Measurements from ENCODE around the gene NHLRC4.

The NHLRC4 gene

DNA sequence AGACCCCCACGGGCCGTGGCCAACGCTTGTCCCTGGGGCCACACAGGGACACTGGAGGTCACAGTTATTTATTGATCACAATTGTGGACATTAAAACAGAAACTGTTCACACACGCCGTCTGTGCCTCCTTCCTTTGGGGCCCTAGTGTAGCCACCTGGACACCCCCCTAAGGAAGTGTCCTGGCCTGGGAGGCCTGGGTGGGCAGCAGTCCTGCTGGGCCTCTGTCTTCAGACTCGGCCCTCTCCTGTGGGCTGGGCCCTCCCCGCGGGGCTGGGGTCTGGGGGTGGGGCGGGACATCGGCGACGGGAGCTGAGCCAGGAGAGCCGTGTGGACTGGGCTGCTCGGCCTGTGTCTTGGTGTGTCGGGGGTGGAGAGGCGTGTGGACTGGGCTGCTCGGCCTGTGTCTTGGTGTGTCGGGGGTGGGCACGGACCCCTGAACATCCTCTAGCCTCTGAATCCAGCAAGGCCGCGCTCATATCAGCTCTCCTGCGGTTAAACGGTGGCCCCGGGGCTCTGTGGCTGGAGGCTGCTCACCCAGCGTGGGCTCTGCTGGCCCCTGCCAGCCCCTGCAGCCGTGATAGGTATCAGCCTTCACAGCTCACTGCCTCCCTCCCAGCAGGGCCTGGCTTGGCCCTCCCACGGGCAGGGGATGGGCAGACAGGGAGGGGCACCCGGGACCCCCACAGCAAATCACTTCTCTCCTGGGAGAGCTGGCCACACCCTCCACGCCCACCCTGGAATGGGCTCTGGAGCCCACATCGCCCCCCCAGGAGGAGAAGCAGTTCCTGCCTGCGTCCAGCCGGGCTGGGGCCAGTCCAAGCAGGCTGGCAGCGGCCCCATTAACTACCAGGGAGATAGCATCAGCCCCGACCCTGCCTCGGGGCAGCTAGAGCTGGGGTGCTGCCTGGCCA, 1.1 kb upstream of the NHLRC4 start:
- DNase-seq (ENCODE audit: low read depth) = no peak

DNA sequence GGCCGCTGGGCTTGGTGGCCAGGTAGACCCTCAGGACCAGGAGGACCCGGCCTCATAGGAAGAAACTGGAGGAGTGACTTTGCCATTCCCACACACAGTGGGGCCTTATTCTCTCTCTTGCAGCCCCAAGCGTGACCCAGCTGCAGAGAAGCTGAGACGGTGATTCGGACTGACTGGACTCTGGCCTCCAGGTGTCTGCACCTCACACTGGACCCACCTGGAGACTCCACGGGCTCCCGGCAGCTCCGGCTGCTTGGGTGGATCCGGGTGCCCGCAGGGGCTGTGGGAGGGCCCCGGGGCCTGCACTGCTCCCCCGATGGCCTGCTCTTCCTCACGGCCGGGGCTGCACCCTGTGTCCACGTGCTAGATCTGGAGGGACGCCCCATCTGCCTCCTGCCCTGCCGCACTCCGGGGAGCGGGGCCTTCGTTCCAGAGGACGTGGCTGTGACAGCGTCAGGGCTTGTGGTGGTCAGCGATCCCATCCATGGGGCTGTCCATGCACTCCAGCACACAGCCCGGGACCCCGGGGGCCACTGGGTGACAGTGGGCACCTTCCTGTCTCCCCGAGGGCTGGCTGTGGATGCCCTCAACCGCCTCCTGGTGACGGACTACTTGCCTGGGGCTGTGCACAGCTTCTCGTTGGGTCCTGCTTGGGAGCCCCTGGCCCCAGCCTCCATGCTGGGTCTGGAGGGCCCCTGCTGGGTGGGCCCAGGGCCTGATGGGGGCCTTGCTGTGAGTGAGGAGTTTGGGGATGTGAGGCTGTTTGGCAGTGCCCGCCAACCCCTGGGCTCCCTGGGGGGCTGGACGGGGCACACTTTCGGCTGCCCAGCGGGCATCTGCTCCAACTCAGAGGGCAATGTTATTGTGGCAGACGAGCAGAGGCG, 810 bp downstream of the NHLRC4 start:
- DNase-seq (ENCODE audit: low read depth) = no peak

DNA sequence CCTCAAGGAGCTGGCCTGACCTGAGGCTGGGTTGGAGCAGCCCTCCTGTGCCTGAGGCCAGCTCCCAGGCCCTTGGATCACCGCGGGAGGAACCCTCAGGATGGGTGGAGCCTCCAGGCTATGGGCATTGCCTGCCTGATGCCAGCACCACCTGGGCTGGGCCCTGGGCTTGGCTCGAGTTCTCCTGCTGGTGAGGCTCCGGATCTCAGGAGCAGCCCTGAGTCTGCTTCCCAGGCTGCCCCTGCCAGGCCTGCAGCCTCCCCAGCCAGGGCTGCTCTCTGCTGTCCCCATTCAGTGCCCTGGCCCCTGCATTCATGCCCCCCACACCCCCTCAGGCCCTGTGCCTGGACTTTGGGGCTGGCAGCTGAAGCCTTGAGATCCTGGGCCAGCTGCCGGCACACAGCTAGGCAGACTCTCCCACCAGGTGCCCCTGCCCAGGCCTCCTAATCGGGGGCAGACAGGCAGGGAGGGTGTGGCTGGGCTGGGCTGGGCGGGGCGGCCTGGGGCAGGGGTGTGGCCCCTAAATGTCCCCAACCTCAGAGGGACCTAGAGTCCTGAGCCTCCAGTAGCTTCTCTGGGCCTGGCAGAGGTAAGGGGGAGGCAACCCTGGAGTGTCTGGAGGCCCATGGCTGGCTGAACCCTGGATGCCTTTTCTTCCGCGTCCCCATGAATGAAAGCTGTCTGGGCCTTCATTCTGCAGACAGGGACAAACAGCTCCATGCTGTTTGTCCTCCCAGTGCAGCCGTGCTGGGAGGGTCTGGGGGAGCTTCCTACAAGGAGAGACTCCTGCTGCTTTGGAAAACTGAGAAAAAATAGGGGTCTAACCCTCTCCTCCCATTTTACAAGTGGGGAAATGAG, 1.8 kb downstream of the NHLRC4 start:
- DNase-seq (ENCODE audit: low read depth) = no peak

DNA sequence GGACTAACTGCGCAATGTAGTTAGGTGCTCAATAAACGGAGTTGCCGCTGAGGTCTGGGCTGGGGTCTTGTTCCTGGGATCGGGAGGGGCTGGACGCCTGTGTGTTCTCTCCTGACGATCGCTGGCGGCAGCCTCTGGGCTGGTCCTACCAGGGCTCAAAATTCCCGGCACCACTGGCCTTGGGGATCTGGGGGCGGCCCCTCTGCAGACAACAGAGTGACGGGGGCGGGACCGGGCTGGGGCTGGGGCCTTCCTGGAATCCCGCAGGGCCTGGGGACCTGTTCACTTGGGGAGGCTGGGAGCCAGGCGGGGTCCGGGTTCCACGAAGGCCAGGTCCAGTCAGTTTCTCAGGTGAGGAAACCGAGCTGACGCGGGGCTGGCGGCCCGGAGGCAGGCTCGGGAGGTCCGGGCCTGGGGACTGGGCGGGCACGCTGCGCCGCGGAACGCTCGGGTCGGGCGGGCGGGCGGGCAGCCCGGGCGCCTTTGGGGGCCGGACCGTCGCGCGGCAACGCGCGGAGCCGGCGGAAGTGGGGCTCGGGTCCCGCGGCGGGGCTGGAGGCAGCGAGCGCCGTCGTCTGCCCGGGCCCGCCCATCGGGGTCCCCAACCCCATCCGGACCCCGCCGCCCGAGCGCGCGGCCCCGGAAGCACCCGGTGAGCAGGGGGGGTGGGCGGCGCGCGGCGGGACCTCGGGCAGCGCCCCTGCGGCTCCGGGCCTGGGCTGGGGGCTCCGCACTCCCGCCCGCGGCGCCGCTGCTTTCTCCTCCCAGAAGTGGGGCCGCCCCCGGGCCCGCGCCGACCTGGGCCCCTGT, 2.8 kb downstream of the NHLRC4 start, which contains the start of gene PIGQ:
Gene PIGQ, plus strand, starts transcription at position 524 of the 810 bp plus-strand sequence. CDS start 4,107 bp downstream, outside the sequence.
- DNase-seq (ENCODE audit: low read depth) = peak; percentile 50

DNA sequence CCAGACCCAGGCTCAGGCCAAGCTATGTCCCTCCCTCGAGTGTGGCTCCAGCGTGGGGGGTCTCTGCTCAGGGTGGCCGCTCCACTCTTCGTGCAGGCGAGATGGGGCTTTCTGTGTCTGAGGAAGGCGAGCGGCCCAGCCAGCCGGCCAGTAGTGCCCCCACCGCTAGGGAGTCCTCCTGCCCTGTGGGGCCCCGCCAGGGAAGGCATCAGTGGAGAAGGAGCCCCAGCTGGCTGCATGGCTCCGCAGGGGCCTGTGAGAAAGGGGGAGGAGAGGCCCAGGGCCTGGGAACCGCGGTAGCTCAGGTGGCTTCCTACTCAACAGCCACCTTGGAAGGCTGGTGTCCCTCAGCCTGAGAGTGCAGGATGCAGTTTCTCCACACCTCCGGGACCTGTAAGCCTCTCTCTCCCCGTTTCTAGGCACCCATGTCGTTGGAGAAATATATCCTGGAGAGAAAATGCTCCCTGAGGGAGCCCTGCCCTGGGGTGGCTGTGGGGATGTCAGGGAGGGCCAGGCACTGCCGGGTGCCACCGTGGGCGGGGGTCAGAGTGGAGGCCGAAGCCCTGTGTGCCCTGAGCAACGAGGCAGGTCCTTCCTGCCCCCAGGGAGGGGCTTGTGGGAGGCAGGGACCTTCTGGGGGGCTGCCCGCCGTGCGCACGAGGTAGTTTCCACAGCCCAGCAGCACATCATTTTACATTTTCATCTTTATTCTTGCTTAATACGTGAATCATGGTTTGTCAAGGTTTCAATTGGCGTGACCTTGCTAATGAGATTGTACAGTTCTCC, 6.3 kb downstream of the NHLRC4 start:
- no peak for DNase-seq (ENCODE audit: low read depth)

DNA sequence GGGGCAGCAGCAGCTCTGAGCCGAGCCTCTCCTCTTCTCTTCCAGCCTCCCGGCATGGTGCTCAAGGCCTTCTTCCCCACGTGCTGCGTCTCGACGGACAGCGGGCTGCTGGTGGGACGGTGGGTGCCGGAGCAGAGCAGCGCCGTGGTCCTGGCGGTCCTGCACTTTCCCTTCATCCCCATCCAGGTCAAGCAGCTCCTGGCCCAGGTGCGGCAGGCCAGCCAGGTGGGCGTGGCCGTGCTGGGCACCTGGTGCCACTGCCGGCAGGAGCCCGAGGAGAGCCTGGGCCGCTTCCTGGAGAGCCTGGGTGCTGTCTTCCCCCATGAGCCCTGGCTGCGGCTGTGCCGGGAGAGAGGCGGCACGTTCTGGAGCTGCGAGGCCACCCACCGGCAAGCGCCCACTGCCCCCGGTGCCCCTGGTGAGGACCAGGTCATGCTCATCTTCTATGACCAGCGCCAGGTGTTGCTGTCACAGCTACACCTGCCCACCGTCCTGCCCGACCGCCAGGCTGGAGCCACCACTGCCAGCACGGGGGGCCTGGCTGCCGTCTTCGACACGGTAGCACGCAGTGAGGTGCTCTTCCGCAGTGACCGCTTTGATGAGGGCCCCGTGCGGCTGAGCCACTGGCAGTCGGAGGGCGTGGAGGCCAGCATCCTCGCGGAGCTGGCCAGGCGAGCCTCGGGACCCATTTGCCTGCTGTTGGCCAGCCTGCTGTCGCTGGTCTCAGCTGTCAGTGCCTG, 7.4 kb downstream of the NHLRC4 start:
- no peak for DNase-seq (ENCODE audit: low read depth)

DNA sequence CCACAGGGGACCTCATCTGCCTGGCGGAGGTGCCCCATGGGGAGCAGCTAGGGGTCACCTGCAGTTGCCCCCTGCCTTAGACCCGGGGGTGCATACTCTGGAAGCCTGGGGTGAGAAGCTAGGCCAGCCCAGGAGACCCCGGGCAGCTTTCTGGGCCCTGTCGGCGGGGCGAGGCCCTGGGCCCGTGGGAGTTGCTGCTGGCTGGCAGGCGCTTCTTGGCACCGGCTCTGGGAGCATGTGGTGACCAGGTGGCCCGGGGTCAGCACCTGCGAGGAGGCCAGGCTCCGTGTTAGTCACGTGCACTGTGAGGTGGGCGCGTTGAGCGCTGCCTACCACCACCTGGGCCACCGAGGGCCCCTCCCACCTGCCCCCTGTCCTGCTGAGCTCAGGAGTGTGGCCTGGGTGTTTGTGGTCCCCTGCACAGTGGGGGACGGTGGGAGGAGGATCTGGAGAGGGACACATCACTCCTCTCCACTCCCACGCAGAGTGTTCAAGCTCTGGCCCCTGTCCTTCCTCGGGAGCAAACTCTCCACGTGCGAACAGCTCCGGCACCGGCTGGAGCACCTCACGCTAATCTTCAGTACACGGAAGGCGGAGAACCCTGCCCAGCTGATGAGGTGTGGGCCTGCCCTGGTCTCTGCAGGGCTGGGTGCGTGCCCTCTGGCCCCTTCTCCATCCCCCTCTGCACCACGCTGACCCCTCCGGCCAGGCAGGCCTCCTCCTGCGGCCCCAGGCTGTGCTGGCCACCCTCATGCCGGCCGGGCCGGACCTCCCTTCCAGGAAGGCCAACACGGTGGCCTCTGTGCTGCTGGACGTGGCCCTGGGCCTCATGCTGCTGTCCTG, 8.8 kb downstream of the NHLRC4 start:
- no peak for DNase-seq (ENCODE audit: low read depth)

DNA sequence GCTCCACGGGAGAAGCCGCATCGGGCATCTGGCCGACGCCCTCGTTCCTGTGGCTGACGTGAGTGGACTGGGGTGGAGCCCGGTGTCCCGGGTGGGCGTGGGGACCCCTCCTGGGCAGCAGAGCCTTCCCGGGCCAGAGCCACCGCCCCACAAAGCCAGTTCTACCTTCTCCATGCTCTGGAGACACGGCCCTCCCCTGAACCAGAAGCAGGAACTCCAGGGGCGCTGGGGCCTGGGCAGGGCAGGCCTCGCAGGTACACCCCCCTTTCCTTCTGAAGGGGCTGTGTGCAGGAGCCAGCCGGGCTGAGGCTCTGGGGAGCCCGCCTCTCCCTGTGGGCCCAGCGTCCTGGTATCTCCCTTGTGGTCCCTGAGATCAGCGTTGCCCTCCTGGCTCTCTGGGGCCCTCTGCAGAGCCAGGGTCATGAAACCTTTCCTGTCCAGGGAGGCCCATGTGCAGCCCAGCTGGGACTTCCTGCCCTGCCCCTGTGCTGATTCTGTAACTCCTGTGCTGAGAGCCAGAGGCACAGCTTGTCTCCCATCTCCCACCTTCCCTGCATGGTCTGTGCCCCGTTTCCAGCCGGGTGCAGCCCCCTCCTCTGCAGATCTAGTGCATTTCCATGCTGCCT, 9.5 kb downstream of the NHLRC4 start:
- DNase-seq (ENCODE audit: low read depth) = no peak

DNA sequence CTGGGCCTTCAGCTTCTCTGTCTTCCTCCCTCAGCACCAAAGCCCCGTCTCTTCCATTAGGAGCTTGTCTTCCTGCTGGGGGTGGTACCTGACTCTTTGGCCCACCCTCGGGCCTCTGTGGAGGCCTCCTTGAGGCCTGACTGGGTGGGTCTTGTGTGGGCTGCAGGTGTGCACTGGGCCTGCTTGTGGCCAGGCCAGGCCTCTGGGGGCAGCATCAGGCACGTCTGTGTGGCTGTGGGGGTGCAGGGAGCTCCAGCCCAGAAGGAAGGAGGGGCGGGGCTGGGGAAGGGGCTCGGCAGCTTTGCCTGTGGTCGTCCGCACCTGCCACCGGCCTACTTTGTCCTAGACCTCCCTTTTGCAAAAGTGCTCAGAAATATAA, 10.0 kb downstream of the NHLRC4 start:
- no peak for DNase-seq (ENCODE audit: low read depth)

DNA sequence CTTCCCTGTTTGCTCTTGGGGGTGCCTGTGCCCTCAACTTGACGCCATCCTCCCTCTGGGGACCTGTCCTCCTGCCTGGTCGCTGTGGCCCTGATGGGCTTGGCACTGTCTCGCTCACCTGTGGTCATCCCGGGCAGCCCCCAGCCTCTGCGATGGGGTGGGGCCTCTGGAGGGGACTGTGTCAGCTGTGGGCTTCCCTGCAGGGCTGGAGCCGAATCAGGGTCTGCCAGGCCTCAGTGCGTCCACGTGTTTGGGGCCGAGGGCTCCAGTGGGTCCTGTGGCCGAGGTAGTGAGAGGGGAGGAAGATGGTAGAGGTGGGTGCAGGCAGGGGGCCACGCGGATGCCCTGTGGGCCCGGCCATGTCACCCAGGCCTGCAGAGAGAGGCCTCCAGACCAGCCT, 11.0 kb downstream of the NHLRC4 start:
- no peak for DNase-seq (ENCODE audit: low read depth)

DNA sequence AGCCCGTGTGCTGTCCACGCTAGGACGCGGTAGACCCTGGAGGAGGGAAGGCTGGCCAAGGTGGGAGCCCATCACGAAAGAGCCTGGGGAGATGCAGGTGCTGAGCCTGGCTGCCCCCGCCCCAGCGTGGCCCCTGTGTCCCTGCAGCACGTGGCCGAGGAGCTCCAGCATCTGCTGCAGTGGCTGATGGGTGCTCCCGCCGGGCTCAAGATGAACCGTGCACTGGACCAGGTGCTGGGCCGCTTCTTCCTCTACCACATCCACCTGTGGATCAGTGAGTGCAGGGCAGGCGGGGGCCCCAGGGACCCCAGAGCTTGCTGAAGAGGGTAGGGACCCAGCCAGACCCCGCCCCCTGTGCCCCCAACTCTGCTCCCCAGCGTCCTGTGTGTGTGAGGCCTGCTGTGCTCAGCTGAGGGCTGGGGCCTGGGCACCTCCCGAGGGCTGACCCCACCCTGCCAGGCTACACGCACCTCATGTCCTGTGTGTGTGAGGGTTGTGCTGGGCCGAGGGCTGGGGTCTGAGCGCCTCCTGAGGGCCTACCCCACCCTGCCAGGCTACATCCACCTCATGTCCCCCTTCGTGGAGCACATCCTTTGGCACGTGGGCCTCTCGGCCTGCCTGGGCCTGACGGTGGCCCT, 11.5 kb downstream of the NHLRC4 start:
- DNase-seq (ENCODE audit: low read depth) = no peak

DNA sequence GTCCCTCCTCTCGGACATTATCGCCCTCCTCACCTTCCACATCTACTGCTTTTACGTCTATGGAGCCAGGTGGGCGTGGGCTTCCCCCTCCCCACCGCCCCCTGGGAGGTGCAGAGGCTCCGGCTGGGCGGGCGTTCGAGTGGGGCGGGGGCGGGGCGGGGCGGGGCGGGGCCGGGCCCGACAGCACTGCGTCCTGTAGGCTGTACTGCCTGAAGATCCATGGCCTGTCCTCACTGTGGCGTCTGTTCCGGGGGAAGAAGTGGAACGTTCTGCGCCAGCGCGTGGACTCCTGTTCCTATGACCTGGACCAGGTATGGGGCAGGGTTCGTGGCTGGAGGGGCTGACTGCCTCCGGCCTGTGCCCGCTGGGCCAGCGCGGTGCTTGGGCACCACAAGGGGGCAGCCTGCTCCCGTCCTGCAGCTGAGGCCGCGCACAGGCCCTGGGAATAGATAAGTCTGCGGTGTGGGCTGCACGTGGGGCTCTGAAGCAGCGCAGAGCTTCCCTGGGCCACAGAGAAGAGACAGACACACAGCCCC, 12.1 kb downstream of the NHLRC4 start:
- peak; percentile 45 for DNase-seq (ENCODE audit: low read depth)

DNA sequence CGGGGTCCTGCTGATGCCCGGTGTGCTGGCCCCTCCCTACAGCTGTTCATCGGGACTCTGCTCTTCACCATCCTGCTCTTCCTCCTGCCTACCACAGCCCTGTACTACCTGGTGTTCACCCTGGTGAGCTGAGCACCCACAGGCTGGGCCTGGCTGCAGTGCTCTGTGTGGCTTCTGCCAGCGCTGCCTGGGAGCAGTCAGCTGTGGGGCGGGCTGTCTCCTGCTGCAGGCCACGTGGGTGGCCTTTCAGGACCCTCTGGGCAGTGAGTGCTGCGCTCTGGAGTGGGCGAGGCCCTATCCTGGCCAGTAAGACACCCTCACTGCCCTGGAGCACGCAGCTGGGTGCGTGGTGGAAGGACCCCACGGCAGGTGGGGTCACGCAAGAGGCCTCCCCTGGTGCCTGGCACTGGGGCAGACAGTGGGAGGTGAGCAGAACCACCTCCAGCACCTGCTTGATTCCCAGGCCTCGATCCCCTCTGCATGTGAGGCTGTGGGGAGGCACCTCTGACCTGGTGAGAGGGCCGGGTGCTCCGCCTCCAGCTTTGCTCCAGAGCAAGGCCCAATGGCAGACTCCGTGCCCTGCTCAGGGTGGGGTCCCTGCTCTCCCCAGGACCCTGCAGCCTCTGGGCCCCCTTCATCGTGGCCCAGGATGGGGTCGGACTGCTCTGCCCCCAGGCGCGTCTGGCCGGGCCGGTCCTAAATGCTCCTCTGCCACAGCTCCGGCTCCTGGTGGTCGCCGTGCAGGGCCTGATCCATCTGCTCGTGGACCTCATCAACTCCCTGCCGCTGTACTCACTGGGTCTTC, 13.5 kb downstream of the NHLRC4 start:
- DNase-seq (ENCODE audit: low read depth) = no peak

DNA sequence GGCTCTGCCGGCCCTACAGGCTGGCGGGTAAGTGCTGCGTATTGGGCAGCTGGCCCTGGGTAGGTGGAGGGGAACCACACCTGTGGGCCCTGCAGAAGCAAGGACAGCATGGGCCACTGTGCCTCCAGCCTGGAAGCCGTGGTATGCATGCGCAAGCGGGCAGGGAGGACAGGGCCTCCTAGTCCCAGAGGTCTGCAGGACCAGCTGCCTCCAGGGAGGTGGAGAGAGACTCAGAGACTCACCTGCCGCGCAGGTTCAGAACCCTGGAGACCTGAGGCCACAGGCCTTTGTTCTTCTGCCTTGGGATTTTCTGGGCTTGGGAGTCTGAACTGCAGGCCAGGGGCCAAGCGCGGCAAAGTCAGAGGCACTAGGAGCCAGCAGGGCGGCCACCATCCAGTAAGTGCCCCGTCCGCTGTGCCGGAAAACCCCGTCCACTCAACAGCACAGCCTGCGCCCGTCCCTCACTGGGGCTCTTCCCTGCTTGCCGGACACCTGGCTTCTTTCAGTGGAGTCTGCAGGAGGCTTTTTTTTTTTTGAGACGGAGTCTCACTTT, 14.2 kb downstream of the NHLRC4 start:
- no peak for DNase-seq (ENCODE audit: low read depth)

DNA sequence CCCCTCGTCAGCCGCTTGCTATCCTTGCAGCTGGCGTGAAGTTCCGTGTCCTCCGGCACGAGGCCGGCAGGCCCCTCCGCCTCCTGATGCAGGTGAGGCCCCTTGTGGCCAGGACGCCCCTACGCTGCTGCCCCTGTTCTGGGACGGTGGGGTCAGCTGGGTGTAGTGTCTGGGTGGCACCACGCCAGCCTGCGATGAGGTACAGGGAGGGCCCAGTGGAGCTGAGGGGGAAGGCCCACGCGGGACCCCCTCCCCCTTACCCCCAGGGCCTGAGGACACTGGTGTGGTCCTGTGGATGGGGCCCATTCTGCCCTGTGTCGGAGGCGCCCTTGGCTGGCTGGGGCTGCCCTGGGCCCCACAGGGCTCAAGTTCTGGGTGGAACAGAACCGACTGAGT, 15.4 kb downstream of the NHLRC4 start:
- DNase-seq (ENCODE audit: low read depth) = no peak

DNA sequence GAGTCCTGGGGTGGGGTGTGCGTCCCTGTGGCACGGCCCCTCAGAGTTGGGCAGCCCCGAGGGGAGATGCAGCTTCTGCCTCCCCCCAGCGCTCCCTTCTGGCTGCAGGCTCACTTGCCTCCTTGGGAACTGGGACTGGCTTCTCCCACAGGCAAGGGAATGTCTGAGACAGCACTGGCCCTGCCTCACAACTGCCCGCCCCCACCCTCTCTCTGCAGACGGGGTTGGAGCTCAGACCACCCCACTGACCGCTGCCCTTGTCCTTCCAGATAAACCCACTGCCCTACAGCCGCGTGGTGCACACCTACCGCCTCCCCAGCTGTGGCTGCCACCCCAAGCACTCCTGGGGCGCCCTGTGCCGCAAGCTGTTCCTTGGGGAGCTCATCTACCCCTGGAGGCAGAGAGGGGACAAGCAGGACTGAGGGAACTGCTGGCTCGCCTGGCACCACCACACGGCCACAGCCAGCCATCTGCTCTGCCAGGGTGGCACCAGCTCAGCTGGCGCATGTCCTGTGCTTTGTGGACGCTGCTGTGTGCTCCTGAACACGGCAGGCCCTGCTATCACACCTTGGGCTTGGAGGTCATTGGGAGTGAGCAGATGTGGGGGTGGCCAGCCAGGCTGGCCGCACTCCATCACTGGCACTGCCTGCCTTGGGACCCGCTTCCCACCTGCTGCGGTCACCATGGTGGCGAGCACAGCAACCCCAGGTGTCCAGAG, 16.0 kb downstream of the NHLRC4 start:
- no peak for DNase-seq (ENCODE audit: low read depth)

Data from activated T-cell treated with anti-CD3 and anti-CD28 coated beads for 1 hour (primary cell).